K562 (cell line): ENCODE data around the gene SLC25A4. TPM values are rescaled to one million over a fixed set of nuclear protein-coding genes. Genes with fewer than 3 reads are reported as not detected.
A peak's percentile ranks its signal among the peaks of the same experiment; 100 is the strongest.

Source experiments
- CEBPB ChIP-seq: fragments of 450-650 bp; IDR thresholded peaks from 2 replicates; pipeline ENCODE4 v1.6.1; 2016; ENCODE audit warnings: missing genetic modification characterization, missing compliant biosample characterization
- CHD2 ChIP-seq: IDR thresholded peaks from 2 replicates; pipeline ENCODE4 v1.6.1; 2011; ENCODE audit warnings: low read depth, low read length
- FUS ChIP-seq: fragments of 200-400 bp; formaldehyde crosslinking; optimal IDR thresholded peaks from 2 replicates; pipeline ENCODE3; 2017; ENCODE audit warnings: low read depth, low read length
- GTF2A2 ChIP-seq: IDR thresholded peaks from 2 replicates; pipeline ENCODE4 v1.6.1; 2016; ENCODE audit warnings: mild to moderate bottlenecking, missing genetic modification characterization, missing compliant biosample characterization
- HDAC6 ChIP-seq: IDR thresholded peaks from 2 replicates; pipeline ENCODE4 v1.6.1; 2012; ENCODE audit warnings: low read depth, mild to moderate bottlenecking, control low read depth, inconsistent platforms, low read length, moderate library complexity
- PCBP1 ChIP-seq: fragments of 200-400 bp; formaldehyde crosslinking; IDR thresholded peaks from 2 replicates; pipeline ENCODE4 v1.6.1; 2018; ENCODE audit warnings: mild to moderate bottlenecking, low read depth, low read length; ENCODE audit not compliant: poor library complexity, severe bottlenecking
- SETDB1 ChIP-seq: IDR thresholded peaks from one replicate; pipeline ENCODE4 v1.6.1; 2012; ENCODE audit warnings: low read length, control low read depth, inconsistent platforms
- SMARCC2 ChIP-seq: fragments of 450-650 bp; IDR thresholded peaks from 2 replicates; pipeline ENCODE4 v1.6.1; 2017; ENCODE audit warnings: antibody characterized with exemption, moderate library complexity, mild to moderate bottlenecking, low read depth
- SREBF1 ChIP-seq: fragments of 150-350 bp; IDR thresholded peaks from 2 replicates; pipeline ENCODE4 v1.6.1; 2014; ENCODE audit warnings: antibody characterized with exemption, low read depth, low read length, borderline replicate concordance
- ZMIZ1 ChIP-seq, 2 experiments: fragments of 150-350 bp in 1 of 2; IDR thresholded peaks; 2 replicates each; pipeline ENCODE4 v1.6.1; 2012 to 2016; ENCODE audit warnings: low read depth in 2 of 2, low read length in 2 of 2, mild to moderate bottlenecking in 1 of 2, moderate library complexity in 1 of 2
- ZNF592 ChIP-seq: fragments of 450-650 bp; IDR thresholded peaks from 2 replicates; pipeline ENCODE4 v1.6.1; 2017; ENCODE audit warnings: antibody characterized with exemption, mild to moderate bottlenecking
- ZNF785 ChIP-seq: fragments of 250-450 bp; sonication (Bioruptor Pico); IDR thresholded peaks from 2 replicates; pipeline ENCODE4 v1.4.0; 2020; ENCODE audit warnings: mild to moderate bottlenecking
- polyA plus RNA-seq, 8 experiments: library from polyadenylated mRNA; depleted of rRNA in 4 of 8; stranded (reverse) in 5 of 8; unstranded in 3 of 8; fragments of >200 nt; fragmentation: Nextera tagmentation in 2 of 8; fragmentation: Illumina TruSeq in 1 of 8; extraction: Ambion mirVana in 2 of 8; extraction: Trizol in 1 of 8; gene quantifications; 2 replicates each; pipeline versions ENCODE4 v1.2.1 to v1.2.3, GENCODE V29; 2011 to 2014; ENCODE audit warnings: inconsistent platforms in 1 of 8, missing spikeins in 1 of 8
- total RNA-seq, 7 experiments: library from RNA; depleted of rRNA in 6 of 7; stranded (reverse); fragments of >200 nt in 6 of 7; fragmentation: Illumina TruSeq in 2 of 7; extraction: Trizol in 2 of 7; gene quantifications; 2 replicates each; pipeline versions ENCODE4 v1.2.1 to v1.2.3, GENCODE V29; 2011 to 2021; ENCODE audit warnings: low replicate concordance in 1 of 7
- TF ChIP-seq, protein P1 (sequence below), 3 experiments: fragments of 200-800 bp in 1 of 3; fragments of 250-450 bp in 1 of 3; fragments of 450-650 bp in 1 of 3; sonication (Bioruptor Pico) in 1 of 3; sonication (Bioruptor generic) in 1 of 3; formaldehyde crosslinking in 1 of 3; IDR thresholded peaks; 2 replicates each; pipeline versions ENCODE4 v1.6.1 to v1.8.0; 2016 to 2022; ENCODE audit warnings: mild to moderate bottlenecking in 2 of 3, missing genetic modification characterization in 2 of 3, missing compliant biosample characterization in 1 of 3, moderate library complexity in 1 of 3
- TF ChIP-seq, protein P2 (sequence below): sonication (generic); IDR thresholded peaks from 2 replicates; pipeline ENCODE4 v1.6.1; 2016

SLC25A4 gene
- total and polyA plus RNA-seq, 9 of the 15 experiments (the other 6 are each of a cell fraction or from before 2014, with no cell fraction given): 8.3 to 28.6 (median 19.5) TPM

DNA sequence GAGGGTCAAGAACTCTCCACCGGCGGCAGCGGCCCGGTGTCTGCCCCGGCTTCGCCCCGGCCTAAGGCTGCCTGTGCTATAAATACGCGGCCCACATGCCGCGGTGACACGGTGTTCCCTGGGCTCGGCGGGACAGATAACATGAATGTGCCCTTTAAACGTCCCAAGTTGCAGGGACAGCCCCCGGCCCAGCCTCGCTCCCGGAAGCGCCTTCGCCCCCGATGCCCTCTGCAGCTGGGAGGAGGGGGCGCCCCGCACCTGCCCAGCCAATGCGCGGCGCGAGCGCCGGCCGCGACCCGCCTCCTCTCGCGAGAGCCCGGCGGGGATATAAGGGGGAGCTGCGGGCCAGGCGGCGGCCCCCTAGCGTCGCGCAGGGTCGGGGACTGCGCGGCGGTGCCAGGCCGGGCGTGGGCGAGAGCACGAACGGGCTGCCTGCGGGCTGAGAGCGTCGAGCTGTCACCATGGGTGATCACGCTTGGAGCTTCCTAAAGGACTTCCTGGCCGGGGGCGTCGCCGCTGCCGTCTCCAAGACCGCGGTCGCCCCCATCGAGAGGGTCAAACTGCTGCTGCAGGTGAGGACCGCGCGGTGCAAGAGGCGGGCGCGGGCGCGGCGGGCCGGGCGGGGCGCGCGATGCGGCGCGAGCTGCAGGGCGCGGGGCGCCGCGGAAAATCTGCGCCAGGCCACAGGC lies at the start of gene SLC25A4 (continued):
- TF ChIP-seq SREBF1 (no peak), SMARCC2 (no peak), ZNF592 (peak; percentile 68; the same call in 1 of the 2 replicates), GTF2A2 (tag) (peak; percentile 92), HDAC6 (peak; percentile 75; the same call in 1 of the 2 replicates), ZMIZ1 (IDR thresholded peaks at IDR 0.05; ENCODE audit: low read depth in 2 of 2, low read length in 2 of 2) (peak in 1 of 2 experiments; percentile 71; a peak in 2 of 4 replicates), CEBPB (tag) (peak; percentile 9; the same call in 1 of the 2 replicates), FUS (peak; percentile 56), PCBP1 (peak; percentile 62), CHD2 (peak; percentile 100), ZNF785 (no peak), SETDB1 (no peak)
- TF ChIP-seq, protein P1, sequence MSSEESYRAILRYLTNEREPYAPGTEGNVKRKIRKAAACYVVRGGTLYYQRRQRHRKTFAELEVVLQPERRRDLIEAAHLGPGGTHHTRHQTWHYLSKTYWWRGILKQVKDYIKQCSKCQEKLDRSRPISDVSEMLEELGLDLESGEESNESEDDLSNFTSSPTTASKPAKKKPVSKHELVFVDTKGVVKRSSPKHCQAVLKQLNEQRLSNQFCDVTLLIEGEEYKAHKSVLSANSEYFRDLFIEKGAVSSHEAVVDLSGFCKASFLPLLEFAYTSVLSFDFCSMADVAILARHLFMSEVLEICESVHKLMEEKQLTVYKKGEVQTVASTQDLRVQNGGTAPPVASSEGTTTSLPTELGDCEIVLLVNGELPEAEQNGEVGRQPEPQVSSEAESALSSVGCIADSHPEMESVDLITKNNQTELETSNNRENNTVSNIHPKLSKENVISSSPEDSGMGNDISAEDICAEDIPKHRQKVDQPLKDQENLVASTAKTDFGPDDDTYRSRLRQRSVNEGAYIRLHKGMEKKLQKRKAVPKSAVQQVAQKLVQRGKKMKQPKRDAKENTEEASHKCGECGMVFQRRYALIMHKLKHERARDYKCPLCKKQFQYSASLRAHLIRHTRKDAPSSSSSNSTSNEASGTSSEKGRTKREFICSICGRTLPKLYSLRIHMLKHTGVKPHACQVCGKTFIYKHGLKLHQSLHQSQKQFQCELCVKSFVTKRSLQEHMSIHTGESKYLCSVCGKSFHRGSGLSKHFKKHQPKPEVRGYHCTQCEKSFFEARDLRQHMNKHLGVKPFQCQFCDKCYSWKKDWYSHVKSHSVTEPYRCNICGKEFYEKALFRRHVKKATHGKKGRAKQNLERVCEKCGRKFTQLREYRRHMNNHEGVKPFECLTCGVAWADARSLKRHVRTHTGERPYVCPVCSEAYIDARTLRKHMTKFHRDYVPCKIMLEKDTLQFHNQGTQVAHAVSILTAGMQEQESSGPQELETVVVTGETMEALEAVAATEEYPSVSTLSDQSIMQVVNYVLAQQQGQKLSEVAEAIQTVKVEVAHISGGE (CRISPR knock-in tag; IDR thresholded peaks at IDR 0.05): 0 out of 6 replicates have a peak, but pooled peaks of 1 of the 3 experiments have one; percentile 45
- TF ChIP-seq, protein P2, sequence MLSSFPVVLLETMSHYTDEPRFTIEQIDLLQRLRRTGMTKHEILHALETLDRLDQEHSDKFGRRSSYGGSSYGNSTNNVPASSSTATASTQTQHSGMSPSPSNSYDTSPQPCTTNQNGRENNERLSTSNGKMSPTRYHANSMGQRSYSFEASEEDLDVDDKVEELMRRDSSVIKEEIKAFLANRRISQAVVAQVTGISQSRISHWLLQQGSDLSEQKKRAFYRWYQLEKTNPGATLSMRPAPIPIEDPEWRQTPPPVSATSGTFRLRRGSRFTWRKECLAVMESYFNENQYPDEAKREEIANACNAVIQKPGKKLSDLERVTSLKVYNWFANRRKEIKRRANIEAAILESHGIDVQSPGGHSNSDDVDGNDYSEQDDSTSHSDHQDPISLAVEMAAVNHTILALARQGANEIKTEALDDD: no peak
